ENCODE data around the gene C20orf96.
A peak's percentile ranks its signal among the peaks of the same experiment; 100 is the strongest.

- TF ChIP-seq, protein P1, sequence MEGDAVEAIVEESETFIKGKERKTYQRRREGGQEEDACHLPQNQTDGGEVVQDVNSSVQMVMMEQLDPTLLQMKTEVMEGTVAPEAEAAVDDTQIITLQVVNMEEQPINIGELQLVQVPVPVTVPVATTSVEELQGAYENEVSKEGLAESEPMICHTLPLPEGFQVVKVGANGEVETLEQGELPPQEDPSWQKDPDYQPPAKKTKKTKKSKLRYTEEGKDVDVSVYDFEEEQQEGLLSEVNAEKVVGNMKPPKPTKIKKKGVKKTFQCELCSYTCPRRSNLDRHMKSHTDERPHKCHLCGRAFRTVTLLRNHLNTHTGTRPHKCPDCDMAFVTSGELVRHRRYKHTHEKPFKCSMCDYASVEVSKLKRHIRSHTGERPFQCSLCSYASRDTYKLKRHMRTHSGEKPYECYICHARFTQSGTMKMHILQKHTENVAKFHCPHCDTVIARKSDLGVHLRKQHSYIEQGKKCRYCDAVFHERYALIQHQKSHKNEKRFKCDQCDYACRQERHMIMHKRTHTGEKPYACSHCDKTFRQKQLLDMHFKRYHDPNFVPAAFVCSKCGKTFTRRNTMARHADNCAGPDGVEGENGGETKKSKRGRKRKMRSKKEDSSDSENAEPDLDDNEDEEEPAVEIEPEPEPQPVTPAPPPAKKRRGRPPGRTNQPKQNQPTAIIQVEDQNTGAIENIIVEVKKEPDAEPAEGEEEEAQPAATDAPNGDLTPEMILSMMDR (IDR thresholded peaks at IDR 0.05): peak in 3 of 6 experiments; percentile 12 to 20 (median 18)
- TF ChIP-seq POLR2A (IDR thresholded peaks at IDR 0.05): peak; percentile 62 to 74
These were observed 6.8 kb upstream of the C20orf96 start, which contains the start of gene ZCCHC3 for GRCh38 chr20:297098-297924.

Measured in adrenal gland (tissue), 5 donors.